Dendritic cell treated with granulocyte-macrophage colony-stimulating factor and Interleukin-4, amounts not matched to agents 40 ng/mL and 50 ng/mL, for 4 days (primary cell): Measurements from ENCODE around the gene METTL23.
A peak's percentile ranks its signal among the peaks of the same experiment; 100 is the strongest.

Experiments
- H3K27ac Mint-ChIP-seq: one replicate; pipeline ENCODE4 v1.8.0; 2022; ENCODE audit warnings: mild to moderate bottlenecking, mixed read lengths
- H3K27me3 Mint-ChIP-seq: one replicate; pipeline ENCODE4 v1.8.0; 2022; ENCODE audit warnings: mild to moderate bottlenecking, mixed read lengths
- H3K36me3 Mint-ChIP-seq: one replicate; pipeline ENCODE4 v1.8.0; 2022; ENCODE audit warnings: low read depth, mixed read lengths
- H3K4me1 Mint-ChIP-seq: one replicate; pipeline ENCODE4 v1.8.0; 2022; ENCODE audit warnings: low read depth, mixed read lengths
- H3K4me3 Mint-ChIP-seq: one replicate; pipeline ENCODE4 v1.8.0; 2022; ENCODE audit warnings: mild to moderate bottlenecking, moderate library complexity, mixed read lengths
- H3K9me3 Mint-ChIP-seq: one replicate; pipeline ENCODE4 v1.8.0; 2022; ENCODE audit warnings: mixed read lengths
- intact Hi-C: fragments of 100-400 bp; cut with micrococcal nuclease; formaldehyde crosslinking; loops from one replicate; pipeline ENCODE4 v1.15.0; 2022

Gene METTL23, protein sequence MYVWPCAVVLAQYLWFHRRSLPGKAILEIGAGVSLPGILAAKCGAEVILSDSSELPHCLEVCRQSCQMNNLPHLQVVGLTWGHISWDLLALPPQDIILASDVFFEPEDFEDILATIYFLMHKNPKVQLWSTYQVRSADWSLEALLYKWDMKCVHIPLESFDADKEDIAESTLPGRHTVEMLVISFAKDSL

GRCh38 chr17:76726776-76727718 lies at the start of gene METTL23:
TSS of gene METTL23 (plus strand) at chr17:76726839. CDS start at chr17:76729711, 2,872 bp downstream.
- Mint-ChIP-seq H3K4me3 (peak within 1 kb of the TSS; percentile 83), H3K9me3 (no peaks in the 10 kb centered on the region), H3K36me3 (peaks cover 93% of the 10 kb centered on the region), H3K27me3 (no peaks in the 10 kb centered on the region), H3K27ac (peak within 1 kb of the TSS; percentile 89), H3K4me1 (peaks cover 25% of the 10 kb centered on the region)
- intact Hi-C loops = loop anchor here (1.0 kb wide), 1 partner anchor 8 kb away; no protein-coding TSS in a partner anchor

GRCh38 chr17:76677406-76677805 lies 49.2 kb upstream of the METTL23 start:
- Mint-ChIP-seq H3K4me3 (no peak overlapping the region), H3K27me3 (no peaks in the 10 kb centered on the region), H3K4me1 (peaks cover 8% of the 10 kb centered on the region), H3K27ac (no peak overlapping the region), H3K36me3 (no peaks in the 10 kb centered on the region), H3K9me3 (no peaks in the 10 kb centered on the region)
- intact Hi-C loops = no loop called here

DNA sequence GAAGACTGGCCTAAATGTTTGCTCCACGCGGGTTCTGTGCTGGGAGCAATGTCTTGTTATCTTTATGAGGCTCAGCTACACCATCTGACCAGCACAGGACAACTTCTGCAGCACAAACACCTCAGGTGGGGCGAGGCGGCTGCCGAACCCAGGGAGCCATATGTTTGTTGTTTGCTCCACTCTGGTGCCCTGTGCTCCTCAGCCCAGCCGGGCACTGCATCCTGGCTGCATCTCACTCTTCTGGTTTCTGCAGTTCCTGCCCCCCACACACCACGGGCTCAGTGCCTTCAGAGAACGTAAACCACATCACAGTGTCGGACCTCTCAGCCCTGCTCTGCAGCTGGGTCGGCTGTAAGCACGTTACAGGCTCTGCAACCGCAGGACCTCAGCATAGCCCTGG lies 48.3 kb upstream of the METTL23 start:
- Mint-ChIP-seq H3K27ac (no peak overlapping the region), H3K4me1 (no peaks in the 10 kb centered on the region), H3K4me3 (no peak overlapping the region), H3K36me3 (no peaks in the 10 kb centered on the region), H3K27me3 (no peaks in the 10 kb centered on the region), H3K9me3 (no peaks in the 10 kb centered on the region)
- intact Hi-C loops = no loop called here

GRCh38 chr17:76679239-76679638 lies 47.4 kb upstream of the METTL23 start:
- H3K9me3 Mint-ChIP-seq = no peaks in the 10 kb centered on the region
- H3K27ac Mint-ChIP-seq = no peak overlapping the region
- no peaks in the 10 kb centered on the region for H3K4me1 Mint-ChIP-seq
- no peaks in the 10 kb centered on the region for H3K27me3 Mint-ChIP-seq
- H3K36me3 Mint-ChIP-seq = no peaks in the 10 kb centered on the region
- intact Hi-C loops = no loop called here
- H3K4me3 Mint-ChIP-seq = no peak overlapping the region

DNA sequence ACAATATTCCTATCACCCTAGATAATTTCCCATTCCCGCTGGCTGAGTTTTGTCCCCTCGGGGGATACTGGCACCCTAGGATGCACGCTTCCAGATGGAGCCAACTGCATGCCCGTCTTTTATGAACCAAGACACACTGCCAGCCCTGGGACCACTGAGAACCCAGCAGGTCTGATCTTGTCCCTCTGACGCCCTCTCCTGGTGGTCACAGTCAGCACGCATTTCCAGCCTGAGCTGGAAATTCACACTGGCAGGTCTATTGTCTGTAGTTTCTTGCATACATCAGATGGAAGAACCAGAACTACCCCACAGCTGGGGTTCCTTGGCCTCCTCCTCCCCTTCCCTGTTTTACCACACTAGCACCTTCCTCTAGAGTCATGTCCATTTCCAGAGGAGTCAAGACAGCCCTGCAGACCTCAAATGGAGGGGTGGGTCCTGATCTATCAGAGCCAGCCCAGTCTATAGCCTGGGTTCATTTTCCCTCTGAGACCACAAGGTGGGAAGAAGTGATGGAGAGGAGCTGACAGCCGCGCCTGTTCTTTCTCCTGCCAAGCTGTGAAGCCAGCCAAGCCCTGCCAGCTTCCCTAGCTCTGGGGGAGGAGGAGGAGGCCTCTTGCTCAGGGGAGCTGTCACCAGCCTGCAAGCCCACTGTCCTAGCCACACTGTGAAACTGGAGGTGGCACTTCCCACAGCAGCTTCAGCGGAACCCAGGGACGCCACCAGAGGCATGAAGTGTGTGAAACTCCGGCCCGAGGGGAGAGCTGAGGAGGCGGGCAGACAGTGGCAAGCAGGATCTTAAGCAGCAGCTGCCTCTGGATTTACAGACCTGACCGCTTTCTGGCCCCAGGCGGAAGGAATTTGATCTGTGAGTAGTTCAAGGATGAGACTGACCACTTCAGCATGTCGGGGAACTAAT lies 45.2 kb upstream of the METTL23 start:
- no peaks in the 10 kb centered on the region for H3K9me3 Mint-ChIP-seq
- intact Hi-C loops = loop anchor here (1.0 kb wide), 1 partner anchor 158 kb away; no protein-coding TSS in a partner anchor
- H3K4me1 Mint-ChIP-seq = no peaks in the 10 kb centered on the region
- H3K27me3 Mint-ChIP-seq = peaks cover 1% of the 10 kb centered on the region
- H3K36me3 Mint-ChIP-seq = no peaks in the 10 kb centered on the region
- no peak overlapping the region for H3K4me3 Mint-ChIP-seq
- no peak overlapping the region for H3K27ac Mint-ChIP-seq

- no peaks in the 10 kb centered on the region for H3K4me1 Mint-ChIP-seq
- no peak overlapping the region for H3K27ac Mint-ChIP-seq
- intact Hi-C loops = no loop called here
Observed at GRCh38 chr17:76682296-76682695, 44.3 kb upstream of the METTL23 start.

GRCh38 chr17:76683011-76683755 lies 43.5 kb upstream of the METTL23 start:
- Mint-ChIP-seq H3K36me3 (peaks cover 9% of the 10 kb centered on the region), H3K4me3 (no peak overlapping the region), H3K27ac (no peak overlapping the region), H3K9me3 (no peaks in the 10 kb centered on the region), H3K27me3 (peaks cover 1% of the 10 kb centered on the region), H3K4me1 (no peaks in the 10 kb centered on the region)
- intact Hi-C loops = no loop called here

More at GRCh38 chr17:76682296-76682695, 44.3 kb upstream of the METTL23 start:
- Mint-ChIP-seq H3K9me3 (no peaks in the 10 kb centered on the region), H3K4me3 (no peak overlapping the region), H3K27me3 (peaks cover 1% of the 10 kb centered on the region), H3K36me3 (peaks cover under 1% of the 10 kb centered on the region)

- no peaks in the 10 kb centered on the region for H3K4me1 Mint-ChIP-seq
- no peak overlapping the region for H3K27ac Mint-ChIP-seq
- intact Hi-C loops = no loop called here
- H3K4me3 Mint-ChIP-seq = no peak overlapping the region
- peaks cover 10% of the 10 kb centered on the region for H3K36me3 Mint-ChIP-seq
- no peaks in the 10 kb centered on the region for H3K9me3 Mint-ChIP-seq
- H3K27me3 Mint-ChIP-seq = peaks cover 3% of the 10 kb centered on the region
Observed at GRCh38 chr17:76683921-76684745, 42.5 kb upstream of the METTL23 start.

GRCh38 chr17:76684756-76685155 lies 41.9 kb upstream of the METTL23 start:
- no peaks in the 10 kb centered on the region for H3K9me3 Mint-ChIP-seq
- H3K27me3 Mint-ChIP-seq = peaks cover 3% of the 10 kb centered on the region
- H3K4me3 Mint-ChIP-seq = no peak overlapping the region
- intact Hi-C loops = no loop called here
- no peak overlapping the region for H3K27ac Mint-ChIP-seq
- H3K36me3 Mint-ChIP-seq = peaks cover 10% of the 10 kb centered on the region
- no peaks in the 10 kb centered on the region for H3K4me1 Mint-ChIP-seq

DNA sequence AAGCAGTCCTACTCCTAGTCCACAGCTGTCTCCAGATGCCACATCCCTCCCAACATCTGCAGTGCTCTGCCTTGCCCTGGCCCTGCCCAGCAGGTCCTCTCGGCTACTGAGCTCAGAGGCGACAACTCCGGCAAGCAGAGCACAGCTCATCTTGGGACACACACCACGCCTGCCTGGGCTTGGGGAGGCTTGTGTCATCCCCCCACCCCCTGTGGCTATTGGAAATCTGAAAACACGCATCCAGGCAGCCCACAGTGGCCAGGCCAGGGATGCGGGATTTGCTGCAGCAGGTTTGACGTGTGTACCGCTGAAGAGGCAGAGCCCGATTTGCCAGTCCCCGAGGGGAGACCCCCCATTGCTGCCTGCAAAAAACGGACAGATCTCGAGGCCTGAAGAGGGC lies 41.3 kb upstream of the METTL23 start:
- H3K36me3 Mint-ChIP-seq = peaks cover 10% of the 10 kb centered on the region
- H3K4me3 Mint-ChIP-seq = no peak overlapping the region

GRCh38 chr17:76685846-76686245 lies 40.8 kb upstream of the METTL23 start:
- Mint-ChIP-seq H3K4me3 (no peak overlapping the region), H3K4me1 (no peaks in the 10 kb centered on the region), H3K27me3 (peaks cover 3% of the 10 kb centered on the region), H3K36me3 (peaks cover 10% of the 10 kb centered on the region), H3K27ac (no peak overlapping the region), H3K9me3 (no peaks in the 10 kb centered on the region)
- intact Hi-C loops = no loop called here

More for the DNA sequence above, 41.3 kb upstream of the METTL23 start:
- Mint-ChIP-seq H3K27me3 (peaks cover 3% of the 10 kb centered on the region), H3K27ac (no peak overlapping the region), H3K9me3 (no peaks in the 10 kb centered on the region), H3K4me1 (no peaks in the 10 kb centered on the region)
- intact Hi-C loops = no loop called here

DNA sequence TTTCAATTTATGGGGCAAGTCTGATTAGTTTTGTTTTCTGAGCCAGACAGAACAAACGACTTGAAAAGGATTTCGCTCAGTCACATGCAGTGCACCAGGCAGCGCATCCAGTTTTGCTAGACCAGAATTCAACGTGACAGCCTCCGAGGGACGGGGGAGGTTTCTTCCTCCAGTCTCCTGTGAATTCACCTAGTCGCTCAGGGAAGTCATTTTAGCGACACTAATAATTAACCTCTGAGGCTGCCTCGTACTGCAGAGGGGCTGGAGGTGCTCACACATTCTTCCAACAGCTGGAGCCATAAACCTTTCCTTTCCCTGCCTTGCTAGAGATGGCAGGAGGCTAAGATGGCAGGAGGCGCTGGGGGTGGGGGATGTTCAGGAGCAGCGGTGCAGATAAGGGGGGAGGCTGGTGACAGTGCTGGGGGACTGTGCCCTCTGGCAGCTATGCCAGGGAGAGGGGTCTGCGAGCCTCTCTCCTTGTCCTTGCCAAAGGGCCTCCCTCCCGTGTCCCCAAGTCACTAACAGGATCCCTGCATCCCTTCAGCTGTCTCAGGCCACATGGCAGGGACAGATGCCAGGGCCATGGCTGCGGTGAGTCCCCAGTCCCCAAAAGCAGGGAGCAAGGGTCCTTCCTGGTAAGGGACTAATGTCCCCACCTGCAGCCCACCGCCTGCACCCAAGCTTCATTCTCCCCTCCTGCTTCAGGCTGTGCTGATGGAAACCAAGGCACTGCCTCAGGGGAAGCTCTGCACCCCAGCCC lies 39.9 kb upstream of the METTL23 start:
- intact Hi-C loops = no loop called here
- no peak overlapping the region for H3K27ac Mint-ChIP-seq
- peaks cover 3% of the 10 kb centered on the region for H3K27me3 Mint-ChIP-seq
- H3K4me1 Mint-ChIP-seq = no peaks in the 10 kb centered on the region
- peaks cover 10% of the 10 kb centered on the region for H3K36me3 Mint-ChIP-seq
- H3K9me3 Mint-ChIP-seq = no peaks in the 10 kb centered on the region
- no peak overlapping the region for H3K4me3 Mint-ChIP-seq
